GM18909 (cell line): ENCODE data around the gene PILRB.
"Not testable (repeated sequence)": the region's sequence is repeated elsewhere in the genome, so short reads cannot be mapped to it uniquely, and the experiment has no call there.

Experiments used
- ATAC-seq: cut with Tn5 transposase; IDR thresholded peaks from one replicate; pipeline ENCODE4 v1.9.1; 2021; ENCODE audit warnings: mild to moderate bottlenecking; ENCODE audit not compliant: unreplicated experiment, poor library complexity

Gene PILRB

GRCh38 chr7:100353685-100354330 is 4.1 kb upstream of the PILRB start:
- no peak for ATAC-seq

GRCh38 chr7:100356416-100357068 is 1.4 kb upstream of the PILRB start:
- ATAC-seq, result no peak

GRCh38 chr7:100357131-100357561 is 771 bp upstream of the PILRB start:
- ATAC-seq, result no peak

- ATAC-seq, result no peak
These were observed 918 bp downstream of the PILRB start for GRCh38 chr7:100358857-100359212.

- ATAC-seq, result no peak
These were observed 2.4 kb downstream of the PILRB start for GRCh38 chr7:100360135-100360854.

GRCh38 chr7:100363098-100363497 is 5.2 kb downstream of the PILRB start:
- no peak for ATAC-seq

GRCh38 chr7:100363797-100364196 is 5.9 kb downstream of the PILRB start:
- ATAC-seq, result not testable (repeated sequence)

GRCh38 chr7:100364480-100364879 is 6.6 kb downstream of the PILRB start:
- ATAC-seq, result no peak

GRCh38 chr7:100365998-100366367 is 8.1 kb downstream of the PILRB start:
- ATAC-seq, result not testable (repeated sequence)

GRCh38 chr7:100366411-100367250 is 8.7 kb downstream of the PILRB start:
- no peak for ATAC-seq

GRCh38 chr7:100367251-100367620 is 9.3 kb downstream of the PILRB start:
- no peak for ATAC-seq

GRCh38 chr7:100367676-100368613 is 10.0 kb downstream of the PILRB start:
- ATAC-seq, result no peak

- peak; percentile 65 for ATAC-seq
These were observed 11.2 kb downstream of the PILRB start for GRCh38 chr7:100369105-100369504.

GRCh38 chr7:100370303-100370702 is 12.4 kb downstream of the PILRB start:
- ATAC-seq, result no peak

- ATAC-seq, result no peak
These were observed 12.8 kb downstream of the PILRB start for GRCh38 chr7:100370746-100371145.

- ATAC-seq, result no peak
These were observed 13.7 kb downstream of the PILRB start for GRCh38 chr7:100371561-100372171.

GRCh38 chr7:100372256-100372655 is 14.3 kb downstream of the PILRB start:
- ATAC-seq, result no peak

- ATAC-seq, result no peak
These were observed 14.8 kb downstream of the PILRB start for GRCh38 chr7:100372694-100373093.

GRCh38 chr7:100373261-100373831 is 15.4 kb downstream of the PILRB start, which contains the start of gene PILRA:
Gene PILRA, plus strand, starts transcription at chr7:100373487. Its CDS starts 170 bp downstream, at chr7:100373657.
- no peak for ATAC-seq
